Measurements from ENCODE around the gene ETHE1. TPM values are rescaled to one million over a fixed set of nuclear protein-coding genes. Genes with fewer than 3 reads are reported as not detected.

ETHE1 gene
- total and polyA plus RNA-seq, 4 donors: 30.4 to 45.1 (median 34.5) TPM

DNA sequence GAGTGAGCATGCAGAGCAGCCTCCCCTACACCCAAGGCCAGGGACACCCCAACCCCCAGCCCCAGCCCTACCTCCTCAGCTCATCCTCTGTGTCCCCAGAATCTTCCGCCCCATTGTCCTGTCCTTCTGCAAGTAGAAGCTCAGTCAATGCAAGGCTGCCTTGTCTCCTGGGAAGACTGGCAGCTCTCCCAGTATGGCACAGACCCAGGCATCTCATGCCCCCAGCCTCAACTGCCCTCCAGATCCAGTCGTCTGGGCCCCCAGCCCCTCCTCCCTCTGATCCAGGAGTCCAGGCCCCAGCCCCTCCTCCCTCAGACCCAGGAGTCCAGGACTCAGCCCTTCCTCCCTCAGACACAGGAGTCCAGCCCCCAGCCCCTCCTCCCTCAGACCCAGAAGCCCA lies 19.0 kb upstream of the ETHE1 start (continued):
- no peak for TF ChIP-seq HNF4G (IDR thresholded peaks at IDR 0.05)

DNA sequence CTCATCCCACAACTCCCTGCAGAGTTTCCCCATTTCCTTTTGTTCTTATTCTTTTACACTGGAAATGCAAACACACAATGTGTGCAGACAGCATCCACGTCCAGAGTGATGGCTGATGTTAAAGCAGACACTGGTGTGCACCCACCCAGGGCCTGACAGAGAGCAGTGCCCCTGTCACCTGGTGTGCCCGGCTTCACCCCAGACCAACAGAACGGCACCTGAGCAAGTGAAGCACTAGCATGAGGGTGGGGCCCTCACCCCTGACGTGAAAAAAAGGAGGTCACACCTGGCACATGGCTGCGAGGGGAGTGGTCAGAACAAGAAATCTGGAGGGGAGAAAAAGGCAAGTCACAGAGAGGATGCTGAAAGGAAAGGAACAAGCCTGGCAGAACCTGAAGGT lies 18.3 kb upstream of the ETHE1 start:
- no peaks in the 10 kb centered on the region for H3K27me3 ChIP-seq (ENCODE audit: control insufficient read depth in 4 of 4, insufficient read depth in 4 of 4, low read length in 3 of 4)
- H3K27ac ChIP-seq (ENCODE audit: low read depth in 1 of 2, low read length in 2 of 2): no peak overlapping the region
- H3K9me3 ChIP-seq (ENCODE audit: control insufficient read depth in 4 of 4, low read length in 3 of 4): no peaks in the 10 kb centered on the region
- no peak overlapping the region for H3K4me3 ChIP-seq (ENCODE audit: low read depth in 1 of 3, low read length in 3 of 3)
- H3K4me1 ChIP-seq (ENCODE audit: control insufficient read depth in 4 of 4, insufficient read depth in 4 of 4, low read length in 3 of 4): peaks cover 4 to 13% (median 7%) of the 10 kb centered on the region in 4 donors
- no peak for DNase-seq (ENCODE audit: low spot score)
- no peak overlapping the region for H3K9ac ChIP-seq (ENCODE audit: low read depth in 1 of 2, low read length in 2 of 2)
- WGBS: 93% methylated on average over 5 of the region's 5 CpGs
- TF ChIP-seq FOXA1 (IDR thresholded peaks at IDR 0.05) (no peak), TAF1 (conservative IDR thresholded peaks at IDR 0.05) (no peak), HNF4A (conservative IDR thresholded peaks at IDR 0.05) (no peak), GABPA (IDR thresholded peaks at IDR 0.05 in 1 of 2, conservative IDR thresholded peaks at IDR 0.05 in 1 of 2) (no peak), YY1 (IDR thresholded peaks at IDR 0.05) (no peak), RAD21 (IDR thresholded peaks at IDR 0.05) (no peak)
- TF ChIP-seq, protein P1, sequence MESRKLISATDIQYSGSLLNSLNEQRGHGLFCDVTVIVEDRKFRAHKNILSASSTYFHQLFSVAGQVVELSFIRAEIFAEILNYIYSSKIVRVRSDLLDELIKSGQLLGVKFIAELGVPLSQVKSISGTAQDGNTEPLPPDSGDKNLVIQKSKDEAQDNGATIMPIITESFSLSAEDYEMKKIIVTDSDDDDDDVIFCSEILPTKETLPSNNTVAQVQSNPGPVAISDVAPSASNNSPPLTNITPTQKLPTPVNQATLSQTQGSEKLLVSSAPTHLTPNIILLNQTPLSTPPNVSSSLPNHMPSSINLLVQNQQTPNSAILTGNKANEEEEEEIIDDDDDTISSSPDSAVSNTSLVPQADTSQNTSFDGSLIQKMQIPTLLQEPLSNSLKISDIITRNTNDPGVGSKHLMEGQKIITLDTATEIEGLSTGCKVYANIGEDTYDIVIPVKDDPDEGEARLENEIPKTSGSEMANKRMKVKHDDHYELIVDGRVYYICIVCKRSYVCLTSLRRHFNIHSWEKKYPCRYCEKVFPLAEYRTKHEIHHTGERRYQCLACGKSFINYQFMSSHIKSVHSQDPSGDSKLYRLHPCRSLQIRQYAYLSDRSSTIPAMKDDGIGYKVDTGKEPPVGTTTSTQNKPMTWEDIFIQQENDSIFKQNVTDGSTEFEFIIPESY (IDR thresholded peaks at IDR 0.05): no peak
- H3K36me3 ChIP-seq (ENCODE audit: control insufficient read depth in 4 of 4, insufficient read depth in 3 of 4, low read depth in 1 of 4, low read length in 3 of 4): peaks cover 0 to 16% (median 6%) of the 10 kb centered on the region in 4 donors

DNA sequence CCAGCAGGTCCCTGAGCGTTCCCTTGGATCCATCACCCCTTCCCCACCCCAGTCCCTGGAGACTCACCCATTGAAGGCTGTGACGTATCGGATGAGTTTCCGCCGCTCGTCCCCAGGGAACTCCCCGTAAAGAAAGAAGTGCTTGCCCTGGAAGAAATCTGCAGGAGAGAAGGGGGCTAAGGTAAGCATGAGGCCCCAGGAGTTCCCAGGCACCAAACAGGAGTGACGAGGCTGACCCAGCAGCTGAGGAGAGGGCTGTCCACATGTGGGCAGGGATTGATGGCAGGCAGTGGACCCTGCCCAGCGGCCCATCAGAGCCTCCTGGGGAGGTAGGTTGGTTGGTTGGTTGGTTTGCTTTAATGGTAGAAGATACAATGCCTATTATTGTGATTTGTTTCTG lies 17.1 kb upstream of the ETHE1 start:
- Histone ChIP-seq H3K4me1 (ENCODE audit: control insufficient read depth in 4 of 4, insufficient read depth in 4 of 4, low read length in 3 of 4) (peaks cover 4 to 13% (median 7%) of the 10 kb centered on the region in 4 donors), H3K27me3 (ENCODE audit: control insufficient read depth in 4 of 4, insufficient read depth in 4 of 4, low read length in 3 of 4) (no peaks in the 10 kb centered on the region), H3K4me3 (ENCODE audit: low read depth in 1 of 3, low read length in 3 of 3) (no peak overlapping the region), H3K9me3 (ENCODE audit: control insufficient read depth in 4 of 4, low read length in 3 of 4) (no peaks in the 10 kb centered on the region), H3K36me3 (ENCODE audit: control insufficient read depth in 4 of 4, insufficient read depth in 3 of 4, low read depth in 1 of 4, low read length in 3 of 4) (peaks cover 2 to 19% (median 10%) of the 10 kb centered on the region in 4 donors), H3K9ac (ENCODE audit: low read depth in 1 of 2, low read length in 2 of 2) (no peak overlapping the region), H3K27ac (ENCODE audit: low read depth in 1 of 2, low read length in 2 of 2) (no peak overlapping the region)
- no peak for DNase-seq (ENCODE audit: low spot score)
- WGBS: 98% methylated on average over 9 of the region's 9 CpGs
- no peak for TF ChIP-seq YY1 (IDR thresholded peaks at IDR 0.05)
- TF ChIP-seq RAD21 (IDR thresholded peaks at IDR 0.05): no peak
- TF ChIP-seq RXRA (IDR thresholded peaks at IDR 0.05): no peak
- TF ChIP-seq TAF1 (conservative IDR thresholded peaks at IDR 0.05): no peak
- TF ChIP-seq, protein P2, sequence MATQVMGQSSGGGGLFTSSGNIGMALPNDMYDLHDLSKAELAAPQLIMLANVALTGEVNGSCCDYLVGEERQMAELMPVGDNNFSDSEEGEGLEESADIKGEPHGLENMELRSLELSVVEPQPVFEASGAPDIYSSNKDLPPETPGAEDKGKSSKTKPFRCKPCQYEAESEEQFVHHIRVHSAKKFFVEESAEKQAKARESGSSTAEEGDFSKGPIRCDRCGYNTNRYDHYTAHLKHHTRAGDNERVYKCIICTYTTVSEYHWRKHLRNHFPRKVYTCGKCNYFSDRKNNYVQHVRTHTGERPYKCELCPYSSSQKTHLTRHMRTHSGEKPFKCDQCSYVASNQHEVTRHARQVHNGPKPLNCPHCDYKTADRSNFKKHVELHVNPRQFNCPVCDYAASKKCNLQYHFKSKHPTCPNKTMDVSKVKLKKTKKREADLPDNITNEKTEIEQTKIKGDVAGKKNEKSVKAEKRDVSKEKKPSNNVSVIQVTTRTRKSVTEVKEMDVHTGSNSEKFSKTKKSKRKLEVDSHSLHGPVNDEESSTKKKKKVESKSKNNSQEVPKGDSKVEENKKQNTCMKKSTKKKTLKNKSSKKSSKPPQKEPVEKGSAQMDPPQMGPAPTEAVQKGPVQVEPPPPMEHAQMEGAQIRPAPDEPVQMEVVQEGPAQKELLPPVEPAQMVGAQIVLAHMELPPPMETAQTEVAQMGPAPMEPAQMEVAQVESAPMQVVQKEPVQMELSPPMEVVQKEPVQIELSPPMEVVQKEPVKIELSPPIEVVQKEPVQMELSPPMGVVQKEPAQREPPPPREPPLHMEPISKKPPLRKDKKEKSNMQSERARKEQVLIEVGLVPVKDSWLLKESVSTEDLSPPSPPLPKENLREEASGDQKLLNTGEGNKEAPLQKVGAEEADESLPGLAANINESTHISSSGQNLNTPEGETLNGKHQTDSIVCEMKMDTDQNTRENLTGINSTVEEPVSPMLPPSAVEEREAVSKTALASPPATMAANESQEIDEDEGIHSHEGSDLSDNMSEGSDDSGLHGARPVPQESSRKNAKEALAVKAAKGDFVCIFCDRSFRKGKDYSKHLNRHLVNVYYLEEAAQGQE (IDR thresholded peaks at IDR 0.05): no peak
- TF ChIP-seq JUND (IDR thresholded peaks at IDR 0.05): no peak
- TF ChIP-seq EGR1 (IDR thresholded peaks at IDR 0.05; ENCODE audit: low read depth in 2 of 2): no peak
- TF ChIP-seq, protein P1 (IDR thresholded peaks at IDR 0.05): no peak
- TF ChIP-seq SP1 (IDR thresholded peaks at IDR 0.05): no peak
- TF ChIP-seq FOXA2 (IDR thresholded peaks at IDR 0.05): no peak
- TF ChIP-seq HNF4A (conservative IDR thresholded peaks at IDR 0.05): no peak
- TF ChIP-seq, protein P3, sequence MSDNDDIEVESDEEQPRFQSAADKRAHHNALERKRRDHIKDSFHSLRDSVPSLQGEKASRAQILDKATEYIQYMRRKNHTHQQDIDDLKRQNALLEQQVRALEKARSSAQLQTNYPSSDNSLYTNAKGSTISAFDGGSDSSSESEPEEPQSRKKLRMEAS (IDR thresholded peaks at IDR 0.05): no peak
- TF ChIP-seq, protein P4, sequence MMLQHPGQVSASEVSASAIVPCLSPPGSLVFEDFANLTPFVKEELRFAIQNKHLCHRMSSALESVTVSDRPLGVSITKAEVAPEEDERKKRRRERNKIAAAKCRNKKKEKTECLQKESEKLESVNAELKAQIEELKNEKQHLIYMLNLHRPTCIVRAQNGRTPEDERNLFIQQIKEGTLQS (IDR thresholded peaks at IDR 0.05): no peak
- TF ChIP-seq GABPA (IDR thresholded peaks at IDR 0.05 in 1 of 2, conservative IDR thresholded peaks at IDR 0.05 in 1 of 2): no peak
- no peak for TF ChIP-seq HNF4G (IDR thresholded peaks at IDR 0.05)
- TF ChIP-seq FOXA1 (IDR thresholded peaks at IDR 0.05): no peak
- TF ChIP-seq, protein P5, sequence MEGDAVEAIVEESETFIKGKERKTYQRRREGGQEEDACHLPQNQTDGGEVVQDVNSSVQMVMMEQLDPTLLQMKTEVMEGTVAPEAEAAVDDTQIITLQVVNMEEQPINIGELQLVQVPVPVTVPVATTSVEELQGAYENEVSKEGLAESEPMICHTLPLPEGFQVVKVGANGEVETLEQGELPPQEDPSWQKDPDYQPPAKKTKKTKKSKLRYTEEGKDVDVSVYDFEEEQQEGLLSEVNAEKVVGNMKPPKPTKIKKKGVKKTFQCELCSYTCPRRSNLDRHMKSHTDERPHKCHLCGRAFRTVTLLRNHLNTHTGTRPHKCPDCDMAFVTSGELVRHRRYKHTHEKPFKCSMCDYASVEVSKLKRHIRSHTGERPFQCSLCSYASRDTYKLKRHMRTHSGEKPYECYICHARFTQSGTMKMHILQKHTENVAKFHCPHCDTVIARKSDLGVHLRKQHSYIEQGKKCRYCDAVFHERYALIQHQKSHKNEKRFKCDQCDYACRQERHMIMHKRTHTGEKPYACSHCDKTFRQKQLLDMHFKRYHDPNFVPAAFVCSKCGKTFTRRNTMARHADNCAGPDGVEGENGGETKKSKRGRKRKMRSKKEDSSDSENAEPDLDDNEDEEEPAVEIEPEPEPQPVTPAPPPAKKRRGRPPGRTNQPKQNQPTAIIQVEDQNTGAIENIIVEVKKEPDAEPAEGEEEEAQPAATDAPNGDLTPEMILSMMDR (IDR thresholded peaks at IDR 0.05; ENCODE audit: low read depth, low read length, missing input control): no peak

Measured in liver (tissue), 9 donors.